CD14-positive monocyte (primary cell): ENCODE results near the gene G6PD. TPM values are rescaled to one million over a fixed set of nuclear protein-coding genes. Genes with fewer than 3 reads are reported as not detected.

ENCODE experiments used
- DNase-seq, 3 donors: peaks; one replicate each; pipeline ENCODE4 v3.0.0-alpha.2; 2011 to 2022
- H2AFZ ChIP-seq: 2 replicates; pipeline ENCODE4 v1.6.0; 2012; ENCODE audit warnings: mild to moderate bottlenecking, low read depth, low read length, inconsistent platforms; ENCODE audit not compliant: insufficient read depth, poor library complexity, severe bottlenecking
- H3K27ac ChIP-seq, 2 donors: 1 replicate in 1 of 2; 2 replicates in 1 of 2; pipeline ENCODE4 v1.5.1; 2012 to 2013; ENCODE audit warnings: low read length in 2 of 2, control low read depth in 1 of 2, inconsistent platforms in 1 of 2, low read depth in 1 of 2, mild to moderate bottlenecking in 1 of 2
- H3K27me3 ChIP-seq, 2 donors: one replicate each; pipeline versions ENCODE4 v1.6.0 to v1.6.1; 2011 to 2013; ENCODE audit warnings: low read length in 2 of 2; ENCODE audit not compliant: control insufficient read depth in 2 of 2, insufficient read depth in 2 of 2
- H3K36me3 ChIP-seq, 2 donors: replicated peaks in 1 of 2; 1 replicate in 1 of 2; 2 replicates in 1 of 2; pipeline versions ENCODE4 v1.5.1 to v1.6.1; 2012 to 2013; ENCODE audit warnings: low read length in 2 of 2, control low read depth in 1 of 2, inconsistent platforms in 1 of 2, mild to moderate bottlenecking in 1 of 2; ENCODE audit not compliant: insufficient read depth in 2 of 2, control insufficient read depth in 1 of 2
- H3K4me1 ChIP-seq, 2 donors: 1 replicate in 1 of 2; 2 replicates in 1 of 2; pipeline versions ENCODE4 v1.5.1 to v1.6.1; 2012 to 2013; ENCODE audit warnings: low read length in 2 of 2, control low read depth in 1 of 2, inconsistent platforms in 1 of 2, mild to moderate bottlenecking in 1 of 2, moderate library complexity in 1 of 2; ENCODE audit not compliant: insufficient read depth in 2 of 2, control insufficient read depth in 1 of 2
- H3K4me2 ChIP-seq: replicated peaks from 2 replicates; pipeline ENCODE3; 2012; ENCODE audit warnings: low read length, moderate library complexity, mild to moderate bottlenecking; ENCODE audit not compliant: poor library complexity, severe bottlenecking; ENCODE audit errors: extremely low read depth
- H3K4me3 ChIP-seq, 3 experiments: fragments of 200-600 bp in 1 of 3; sonication (generic) in 1 of 3; replicated peaks in 1 of 3; 1 replicate in 2 of 3; 2 replicates in 1 of 3; pipeline ENCODE4 v1.5.1; 2011 to 2013; ENCODE audit warnings: low read length in 3 of 3, mild to moderate bottlenecking in 3 of 3, control low read depth in 2 of 3, low read depth in 2 of 3, inconsistent platforms in 1 of 3, moderate library complexity in 1 of 3
- H3K79me2 ChIP-seq: 2 replicates; pipeline ENCODE4 v1.6.0; 2012; ENCODE audit warnings: mild to moderate bottlenecking, control low read depth, inconsistent platforms, low read length, moderate library complexity; ENCODE audit not compliant: insufficient read depth
- H3K9ac ChIP-seq: 2 replicates; pipeline ENCODE4 v1.6.0; 2017; ENCODE audit warnings: low read length, mild to moderate bottlenecking; ENCODE audit not compliant: insufficient read depth, poor library complexity, severe bottlenecking
- H3K9me3 ChIP-seq, 2 donors: replicated peaks in 1 of 2; 1 replicate in 1 of 2; 2 replicates in 1 of 2; pipeline versions ENCODE4 v1.5.1 to v1.6.1; 2012 to 2013; ENCODE audit warnings: low read length in 2 of 2, control low read depth in 1 of 2; ENCODE audit not compliant: control insufficient read depth in 1 of 2, insufficient read depth in 1 of 2
- H4K20me1 ChIP-seq: 2 replicates; pipeline ENCODE4 v1.6.0; 2012; ENCODE audit warnings: mild to moderate bottlenecking, low read length, control low read depth, moderate library complexity; ENCODE audit not compliant: insufficient read depth
- H3K27ac Mint-ChIP-seq, 7 donors: one replicate each; pipeline ENCODE4 v1.8.0; 2020; ENCODE audit warnings: mild to moderate bottlenecking in 7 of 7, mixed read lengths in 7 of 7, moderate library complexity in 6 of 7, inconsistent platforms in 2 of 7
- H3K27me3 Mint-ChIP-seq, 3 donors: one replicate each; pipeline ENCODE4 v1.8.0; 2021 to 2022; ENCODE audit warnings: low read depth in 3 of 3, mild to moderate bottlenecking in 3 of 3, mixed read lengths in 3 of 3, moderate library complexity in 3 of 3, inconsistent platforms in 1 of 3
- H3K36me3 Mint-ChIP-seq, 2 donors: one replicate each; pipeline ENCODE4 v1.8.0; 2020; ENCODE audit warnings: mixed read lengths in 2 of 2, inconsistent platforms in 1 of 2, mild to moderate bottlenecking in 1 of 2
- H3K4me1 Mint-ChIP-seq: one replicate; pipeline ENCODE4 v1.8.0; 2020; ENCODE audit warnings: mild to moderate bottlenecking, mixed read lengths
- H3K4me3 Mint-ChIP-seq, 2 donors: one replicate each; pipeline ENCODE4 v1.8.0; 2020; ENCODE audit warnings: mild to moderate bottlenecking in 2 of 2, mixed read lengths in 2 of 2, moderate library complexity in 1 of 2
- H3K9me3 Mint-ChIP-seq, 7 donors: one replicate each; pipeline ENCODE4 v1.8.0; 2020 to 2022; ENCODE audit warnings: mixed read lengths in 7 of 7, mild to moderate bottlenecking in 6 of 7, moderate library complexity in 6 of 7, inconsistent platforms in 2 of 7
- CTCF ChIP-seq: fragments of 200-600 bp; IDR thresholded peaks from one replicate; pipeline ENCODE4 v1.8.0; 2022; ENCODE audit warnings: antibody characterized with exemption, mild to moderate bottlenecking
- WGBS: methylation state at CpG from one replicate; pipeline ENCODE4 v1.1.5; 2013; ENCODE audit warnings: missing lambda C conversion rate; ENCODE audit not compliant: insufficient coverage; 5-methylcytosine and 5-hydroxymethylcytosine counted together
- intact Hi-C, 2 donors: fragments of 100-400 bp; cut with micrococcal nuclease; formaldehyde crosslinking; loops; one replicate each; pipeline versions ENCODE4 v1.15.0 to v1.15.1; 2023
- polyA minus RNA-seq: library from RNA; depleted of rRNA, polyadenylated mRNA; stranded (reverse); fragments of >200 nt; gene quantifications from 2 replicates; pipeline ENCODE4 v1.2.3, GENCODE V29; 2012
- polyA plus RNA-seq, 3 donors: library from polyadenylated mRNA; depleted of rRNA in 1 of 3; unstranded in 2 of 3; stranded (reverse) in 1 of 3; fragments of 300-500 nt in 2 of 3; fragments of >200 nt in 1 of 3; fragmentation: Illumina TruSeq in 2 of 3; gene quantifications; 1 replicate in 2 of 3; 2 replicates in 1 of 3; pipeline ENCODE4 v1.2.3, GENCODE V29; 2012 to 2021
- total RNA-seq, 12 experiments: library from RNA in 1 of 12; stranded (reverse) in 1 of 12; fragments of 120-200 nt in 1 of 12; gene quantifications; one replicate each; pipeline ENCODE4 v1.2.4 and lab custom pipeline; 2013 to 2026; ENCODE audit warnings: mixed read lengths in 6 of 12, inconsistent platforms in 1 of 12

G6PD gene
- 59.6 TPM for total RNA-seq (2013)
- polyA plus RNA-seq (100 to 1,000 TPM in 1 of 3 donors, 10 to 100 TPM in 2; 10.7 to 165 (median 14.7) TPM), polyA minus RNA-seq (120 and 161 TPM in 2 replicates), total RNA-seq (lab: John Stamatoyannopoulos, UW) (20.3 to 81.8 (median 45.1) reads per million in 11 experiments)

GRCh38 chrX:154546354-154547244 lies at the start of gene G6PD:
G6PD (minus strand) TSS chrX:154546846; CDS start chrX:154546155, 691 bp downstream.
- H3K27ac Mint-ChIP-seq: peak within 1 kb of the TSS; percentile 96 to 99 (median 98)
- peaks cover 0 to 13% (median 0%) of the 10 kb centered on the region in 3 donors for H3K27me3 Mint-ChIP-seq
- Histone ChIP-seq H3K9ac (peak within 1 kb of the TSS; percentile 79), H2AFZ (peak within 1 kb of the TSS; percentile 79), H3K9me3 (peaks cover 0 to 7% of the 10 kb centered on the region in 2 donors), H3K79me2 (peaks cover 65% of the 10 kb centered on the region), H3K4me1 (peaks cover 66% of the 10 kb centered on the region in 2 donors), H4K20me1 (peaks cover 30% of the 10 kb centered on the region), H3K27ac (peak within 1 kb of the TSS; percentile 88 to 96), H3K27me3 (no peaks in the 10 kb centered on the region), H3K4me2 (peak within 1 kb of the TSS; percentile 74), H3K36me3 (no peaks in the 10 kb centered on the region), H3K4me3 (peak within 1 kb of the TSS; percentile 74 to 86 (median 77))
- under 1% methylated on average over 76 of the region's 92 CpGs for WGBS
- peaks cover 66% of the 10 kb centered on the region for H3K4me1 Mint-ChIP-seq
- no peak for TF ChIP-seq CTCF
- peak in 1 of 3 donors; percentile 44 for DNase-seq
- intact Hi-C loops: no loop called here
- H3K9me3 Mint-ChIP-seq: peaks cover 0 to 28% (median 16%) of the 10 kb centered on the region in 7 donors
- H3K36me3 Mint-ChIP-seq: peaks cover 14 to 18% of the 10 kb centered on the region in 2 donors
- H3K4me3 Mint-ChIP-seq: peak within 1 kb of the TSS; percentile 86 to 94

GRCh38 chrX:154595559-154596249 lies 49.1 kb upstream of the G6PD start:
- Histone ChIP-seq H3K27me3 (no peaks in the 10 kb centered on the region), H3K79me2 (no peaks in the 10 kb centered on the region), H3K4me1 (peaks cover 9 to 14% of the 10 kb centered on the region in 2 donors), H3K9ac (no peak overlapping the region), H4K20me1 (no peaks in the 10 kb centered on the region), H2AFZ (no peak overlapping the region), H3K36me3 (no peaks in the 10 kb centered on the region), H3K4me3 (no peak overlapping the region), H3K4me2 (no peak overlapping the region), H3K9me3 (no peaks in the 10 kb centered on the region), H3K27ac (no peak overlapping the region)
- WGBS: no CpG with 5 or more reads among the region's 2 CpGs
- Mint-ChIP-seq H3K4me3 (no peak overlapping the region), H3K27me3 (peaks cover 0 to 3% (median 3%) of the 10 kb centered on the region in 3 donors), H3K4me1 (peaks cover 21% of the 10 kb centered on the region), H3K27ac (peak overlapping the region in 1 of 7 donors; percentile 26), H3K36me3 (no peaks in the 10 kb centered on the region), H3K9me3 (peaks cover 0 to 28% (median 0%) of the 10 kb centered on the region in 7 donors)
- no peak for DNase-seq
- TF ChIP-seq CTCF: no peak
- intact Hi-C loops: no loop called here
